ENCODE data around the gene PXMP2.
"Not testable (repeated sequence)": the region's sequence is repeated elsewhere in the genome, so short reads cannot be mapped to it uniquely, and the experiment has no call there.

PXMP2 gene

GRCh38 chr12:132724506-132725241 lies 37.3 kb downstream of the PXMP2 start:
- DNase-seq, result no peak

- no peak for DNase-seq
These were observed 39.0 kb downstream of the PXMP2 start for GRCh38 chr12:132726386-132726785.

GRCh38 chr12:132727091-132727794 lies 39.9 kb downstream of the PXMP2 start:
- no peak for DNase-seq

- DNase-seq, result no peak
These were observed 41.1 kb downstream of the PXMP2 start for GRCh38 chr12:132728502-132728901.

GRCh38 chr12:132729541-132730320 lies 42.3 kb downstream of the PXMP2 start:
- DNase-seq, result no peak

GRCh38 chr12:132730353-132730752 lies 43.0 kb downstream of the PXMP2 start:
- DNase-seq, result no peak

- no peak for DNase-seq
These were observed 44.2 kb downstream of the PXMP2 start for GRCh38 chr12:132731574-132731973.

GRCh38 chr12:132734206-132734605 lies 46.8 kb downstream of the PXMP2 start:
- DNase-seq, result no peak

- DNase-seq, result no peak
These were observed 48.1 kb downstream of the PXMP2 start for GRCh38 chr12:132735496-132735895.

GRCh38 chr12:132736378-132736777 lies 49.0 kb downstream of the PXMP2 start:
- DNase-seq, result no peak

- no peak for DNase-seq
These were observed 49.5 kb downstream of the PXMP2 start for GRCh38 chr12:132736913-132737312.

- no peak for DNase-seq
These were observed 52.4 kb downstream of the PXMP2 start for GRCh38 chr12:132739600-132740312.

GRCh38 chr12:132740313-132740646 lies 52.9 kb downstream of the PXMP2 start:
- no peak for DNase-seq

GRCh38 chr12:132740652-132741051 lies 53.3 kb downstream of the PXMP2 start:
- no peak for DNase-seq

- DNase-seq, result no peak
These were observed 54.2 kb downstream of the PXMP2 start for GRCh38 chr12:132741620-132742019.

- DNase-seq, result no peak
These were observed 56.4 kb downstream of the PXMP2 start for GRCh38 chr12:132743831-132744230.

- no peak for DNase-seq
These were observed 59.2 kb downstream of the PXMP2 start for GRCh38 chr12:132746613-132747012.

- DNase-seq, result no peak
These were observed 60.0 kb downstream of the PXMP2 start for GRCh38 chr12:132747395-132747794.

GRCh38 chr12:132747896-132748295 lies 60.5 kb downstream of the PXMP2 start:
- DNase-seq, result no peak

- DNase-seq, result no peak
These were observed 60.9 kb downstream of the PXMP2 start for GRCh38 chr12:132748319-132748718.

- not testable (repeated sequence) for DNase-seq
These were observed 66.3 kb downstream of the PXMP2 start for GRCh38 chr12:132753670-132754069.

GRCh38 chr12:132754160-132754932 lies 67.0 kb downstream of the PXMP2 start:
- no peak for DNase-seq

Measured in HCEC 1CT (cell line).